GM12892 (cell line): Measurements from ENCODE around the gene DOLPP1.
A peak's percentile ranks its signal among the peaks of the same experiment; 100 is the strongest.

ENCODE experiments used
- DNase-seq: peaks from one replicate; pipeline ENCODE4 v3.0.0; 2011; ENCODE audit not compliant: insufficient read length
- FAIRE-seq: peaks from 2 replicates; lab custom pipeline; 2011; peaks lifted over from hg19 to GRCh38; lab: Jason Lieb, UNC
- POLR2A ChIP-seq: IDR thresholded peaks from 2 replicates; pipeline ENCODE4 v1.6.1; 2011; ENCODE audit warnings: low read depth, low read length, control low read depth
- POLR2AphosphoS5 ChIP-seq: IDR thresholded peaks from 2 replicates; pipeline ENCODE4 v1.6.1; 2011; ENCODE audit warnings: low read depth, low read length, control low read depth
- TAF1 ChIP-seq: IDR thresholded peaks from 2 replicates; pipeline ENCODE4 v1.6.1; 2011; ENCODE audit warnings: low read depth, mild to moderate bottlenecking, control low read depth, low read length, borderline replicate concordance

Gene DOLPP1

GRCh38 chr9:129080298-129080600 is 662 bp upstream of the DOLPP1 start:
- DNase-seq (no peak), FAIRE-seq (no peak)
- TF ChIP-seq POLR2AphosphoS5 (no peak), POLR2A (no peak), TAF1 (no peak)

GRCh38 chr9:129081388-129081904 is 535 bp downstream of the DOLPP1 start:
- TF ChIP-seq POLR2A (peak; percentile 39; the same call in 1 of the 2 replicates), TAF1 (no peak)
- FAIRE-seq (no peak), DNase-seq (peak; percentile 98)

DNA sequence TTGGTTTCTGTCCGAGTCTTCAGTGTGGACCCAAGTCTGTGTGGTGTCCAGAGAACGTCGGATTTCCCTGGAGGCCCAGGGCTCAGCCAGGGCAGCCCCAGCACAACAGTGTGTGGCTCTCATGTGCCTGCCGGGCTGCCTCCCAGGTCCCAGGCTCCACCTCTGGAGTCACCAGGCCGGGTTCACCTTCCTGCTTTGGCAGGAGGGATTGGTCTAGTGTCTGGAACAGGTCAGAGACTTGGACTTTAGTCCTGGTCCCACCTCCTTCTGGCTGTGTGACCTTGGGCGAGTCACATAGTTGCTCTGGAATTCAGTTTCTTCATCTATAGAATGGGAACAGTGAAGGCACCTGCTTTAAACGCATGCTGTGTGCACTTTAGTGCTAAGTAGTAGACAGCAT is 3.2 kb downstream of the DOLPP1 start:
- no peak for TF ChIP-seq POLR2AphosphoS5
- TF ChIP-seq TAF1, result no peak
- TF ChIP-seq POLR2A, result no peak
- DNase-seq (no peak), FAIRE-seq (no peak)

DNA sequence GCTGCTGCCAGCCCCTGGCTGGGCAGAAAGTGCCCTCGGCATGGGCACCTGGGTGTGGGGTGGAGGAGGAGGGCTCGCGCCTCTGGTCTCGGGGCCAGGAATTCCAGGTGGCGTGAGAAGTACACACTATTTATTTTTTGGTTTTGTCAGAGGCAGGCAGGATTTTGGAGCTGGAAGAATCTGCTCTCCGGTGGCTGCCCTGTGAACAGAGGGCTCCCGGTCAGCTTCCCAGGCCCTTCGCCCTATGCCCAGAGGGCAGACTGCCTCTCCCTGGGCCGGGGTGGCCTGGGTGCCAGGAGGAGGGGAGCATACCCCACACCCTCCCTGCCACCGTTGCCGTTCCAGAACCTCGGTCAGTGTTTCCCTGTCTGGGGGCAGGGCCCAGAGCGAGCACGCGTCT is 8.3 kb downstream of the DOLPP1 start:
- no peak for TF ChIP-seq POLR2AphosphoS5
- no peak for TF ChIP-seq TAF1
- TF ChIP-seq POLR2A, result no peak
- FAIRE-seq (no peak), DNase-seq (no peak)

- TF ChIP-seq TAF1, result no peak
- no peak for TF ChIP-seq POLR2AphosphoS5
- TF ChIP-seq POLR2A, result no peak
- no peak for DNase-seq
- no peak for FAIRE-seq
These were observed 12.9 kb downstream of the DOLPP1 start for GRCh38 chr9:129093602-129094386.

DNA sequence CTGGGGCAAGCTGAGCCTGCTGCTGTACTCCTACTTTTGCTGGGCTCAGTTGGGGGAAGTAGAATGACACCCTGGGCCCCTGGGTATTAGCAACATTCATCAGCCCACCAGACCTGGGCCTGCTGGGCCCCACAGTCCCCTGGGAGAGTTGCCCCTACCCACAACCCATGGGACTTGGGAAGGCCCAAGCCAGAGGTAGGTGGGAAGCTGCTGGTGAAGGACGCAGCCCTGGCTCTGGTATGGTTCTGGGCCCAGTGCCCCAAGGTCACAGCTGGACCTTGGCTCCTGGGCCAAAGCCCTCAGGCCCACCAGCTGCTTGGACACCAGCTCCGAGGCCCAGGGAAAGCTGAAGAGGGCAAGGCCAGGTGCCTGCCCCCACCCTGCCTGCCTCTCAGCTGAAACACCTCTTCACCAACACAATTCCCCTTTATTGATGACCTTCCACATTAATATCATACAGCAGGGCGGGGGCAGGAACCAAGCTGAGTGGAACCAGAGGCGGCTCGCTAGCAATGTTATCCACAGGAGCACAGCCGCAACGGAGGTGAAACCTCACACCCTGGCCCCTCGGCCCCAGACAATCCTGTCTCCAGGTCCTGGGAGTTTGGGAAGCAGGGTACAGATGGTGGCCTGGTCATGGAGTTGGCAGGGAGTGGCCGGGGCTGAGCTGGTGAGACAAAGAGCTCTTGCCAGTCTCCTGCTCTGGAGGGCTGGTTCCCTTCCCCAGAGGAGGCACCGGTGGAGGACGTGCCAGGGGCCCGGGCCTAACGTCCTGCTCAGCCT is 13.7 kb downstream of the DOLPP1 start:
- TF ChIP-seq POLR2AphosphoS5 (no peak), TAF1 (no peak), POLR2A (no peak)
- DNase-seq (no peak), FAIRE-seq (no peak)

- no peak for FAIRE-seq
These were observed 14.3 kb downstream of the DOLPP1 start for GRCh38 chr9:129095170-129095667.

GRCh38 chr9:129095908-129096307 is 15.0 kb downstream of the DOLPP1 start:
- TF ChIP-seq TAF1, result no peak
- no peak for TF ChIP-seq POLR2A
- TF ChIP-seq POLR2AphosphoS5, result no peak
- FAIRE-seq (no peak), DNase-seq (no peak)

More at GRCh38 chr9:129095170-129095667, 14.3 kb downstream of the DOLPP1 start:
- no peak for DNase-seq
- no peak for TF ChIP-seq TAF1
- TF ChIP-seq POLR2AphosphoS5, result no peak
- TF ChIP-seq POLR2A, result no peak

GRCh38 chr9:129097671-129098306 is 16.9 kb downstream of the DOLPP1 start:
- TF ChIP-seq POLR2AphosphoS5 (no peak), POLR2A (no peak), TAF1 (no peak)
- FAIRE-seq (no peak), DNase-seq (no peak)

- DNase-seq, result no peak
- FAIRE-seq, result no peak
- no peak for TF ChIP-seq TAF1
These were observed 17.4 kb downstream of the DOLPP1 start for GRCh38 chr9:129098328-129098727.

GRCh38 chr9:129100383-129101169 is 19.7 kb downstream of the DOLPP1 start:
- TF ChIP-seq POLR2AphosphoS5 (no peak), TAF1 (no peak), POLR2A (no peak)
- no peak for DNase-seq
- FAIRE-seq, result no peak

DNA sequence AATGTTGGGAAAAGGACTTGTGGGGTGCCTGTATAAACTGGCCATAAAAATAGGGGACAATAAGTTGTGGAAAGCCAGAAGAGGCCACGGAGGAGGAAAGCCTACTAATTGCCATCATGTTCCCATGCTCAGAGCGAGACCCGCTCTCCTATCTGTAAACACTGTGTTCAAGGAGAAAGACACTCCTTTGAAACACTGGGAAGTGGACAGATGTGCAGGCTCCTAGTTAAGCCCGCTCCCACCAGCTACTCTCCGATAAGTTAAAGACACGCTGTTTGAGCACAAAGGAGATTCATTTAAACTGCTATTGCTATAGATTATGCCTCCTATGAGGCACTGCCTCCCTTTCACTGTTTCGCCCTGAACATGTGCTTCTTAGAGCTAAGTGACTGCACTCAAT is 20.4 kb downstream of the DOLPP1 start:
- DNase-seq, result no peak
- TF ChIP-seq TAF1 (no peak), POLR2AphosphoS5 (no peak), POLR2A (no peak)
- no peak for FAIRE-seq
